GM19035 (cell line): ENCODE data around the gene ANO2.

Experiments
- ATAC-seq: cut with Tn5 transposase; IDR thresholded peaks from one replicate; pipeline ENCODE4 v1.9.1; 2021; ENCODE audit not compliant: unreplicated experiment

ANO2 gene

GRCh38 chr12:5521456-5522325 lies 423.4 kb downstream of the ANO2 start:
- no peak for ATAC-seq

DNA sequence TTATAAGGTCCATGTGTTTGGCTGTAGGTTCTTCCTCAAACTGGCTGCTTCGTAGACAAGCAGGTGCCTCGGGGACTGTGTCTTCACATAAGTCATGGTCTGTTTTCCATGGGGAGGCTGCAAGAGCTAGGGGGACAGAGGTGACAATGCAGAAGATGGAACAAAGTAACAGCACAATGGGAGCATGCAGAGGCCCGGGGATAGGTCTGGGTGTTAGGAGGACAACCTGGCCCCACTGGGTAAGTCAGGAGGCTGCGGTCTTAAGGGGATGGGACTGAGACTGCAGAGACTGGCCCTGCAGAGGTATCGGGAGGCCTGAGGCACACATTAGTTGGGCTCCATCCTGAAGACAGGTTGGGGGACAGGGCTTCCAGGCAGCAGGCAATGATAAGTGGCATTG lies 424.2 kb downstream of the ANO2 start:
- no peak for ATAC-seq

- ATAC-seq, result no peak
Observed at GRCh38 chr12:5520037-5520436, 425.0 kb downstream of the ANO2 start.

- ATAC-seq, result no peak
Observed at GRCh38 chr12:5518584-5519365, 426.3 kb downstream of the ANO2 start.

- no peak for ATAC-seq
Observed at GRCh38 chr12:5516371-5517241, 428.5 kb downstream of the ANO2 start.

DNA sequence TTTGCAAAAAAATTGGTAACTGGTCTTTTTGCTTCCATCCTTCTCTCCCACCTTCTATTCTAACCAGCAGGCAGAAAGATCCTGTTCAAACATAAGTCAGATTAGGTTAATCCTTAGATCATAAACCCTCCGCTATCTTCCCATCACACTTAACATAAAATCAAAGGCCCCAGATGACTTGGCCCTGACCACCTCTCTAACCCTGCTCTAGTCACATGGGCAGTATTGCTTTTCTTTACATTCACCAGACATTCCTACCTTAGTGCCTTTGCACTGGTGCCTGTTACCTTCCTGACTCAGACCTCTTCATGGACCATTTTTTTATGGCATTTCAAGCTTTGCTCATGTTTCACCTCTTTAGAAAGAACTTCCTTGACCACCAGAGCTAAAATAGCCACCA lies 429.6 kb downstream of the ANO2 start:
- ATAC-seq, result no peak

DNA sequence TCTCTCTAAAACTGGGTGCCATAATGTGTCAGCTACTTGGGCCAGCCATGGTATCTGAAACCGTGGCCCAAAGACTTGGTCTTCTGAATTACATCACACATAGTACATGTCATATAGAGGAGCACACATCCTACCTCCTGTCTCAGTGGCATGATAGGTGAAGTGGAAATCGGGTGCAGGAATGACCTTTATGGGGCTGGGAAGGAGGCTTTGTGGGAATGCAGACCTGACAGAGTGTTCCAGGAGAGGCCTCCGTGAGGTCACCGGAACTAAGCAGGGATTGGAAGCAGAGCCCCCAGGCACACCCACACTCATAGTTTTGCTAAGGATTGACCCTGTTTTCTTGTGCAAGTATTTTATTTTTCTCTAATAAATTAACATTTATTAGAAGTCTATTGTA lies 430.5 kb downstream of the ANO2 start:
- ATAC-seq, result no peak

DNA sequence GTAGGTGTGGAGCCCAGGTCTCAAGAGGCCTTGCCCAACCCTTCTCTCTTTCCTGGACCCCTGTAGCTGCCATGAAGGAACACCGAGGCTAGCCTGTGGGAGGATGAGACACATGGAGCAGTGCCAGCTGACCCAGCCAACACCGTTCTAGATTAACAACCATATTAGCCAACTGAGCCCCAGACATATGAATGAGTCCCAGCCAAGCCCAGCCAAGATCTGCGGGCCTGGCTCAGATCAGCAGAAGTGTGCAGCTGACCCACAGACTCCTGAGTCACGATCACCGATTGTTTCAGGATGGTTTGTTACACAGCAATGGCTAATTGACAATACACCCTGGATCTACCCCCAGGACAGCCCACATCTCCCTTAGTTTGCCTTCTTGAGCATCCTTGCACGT lies 431.0 kb downstream of the ANO2 start:
- ATAC-seq, result no peak

GRCh38 chr12:5513406-5513805 lies 431.7 kb downstream of the ANO2 start:
- no peak for ATAC-seq
